Measurements from ENCODE around the gene SIGLECL1. TPM values are rescaled to one million over a fixed set of nuclear protein-coding genes. Genes with fewer than 3 reads are reported as not detected.

The SIGLECL1 gene
- total RNA-seq, 4 donors from 2014 or later, result not detected

DNA sequence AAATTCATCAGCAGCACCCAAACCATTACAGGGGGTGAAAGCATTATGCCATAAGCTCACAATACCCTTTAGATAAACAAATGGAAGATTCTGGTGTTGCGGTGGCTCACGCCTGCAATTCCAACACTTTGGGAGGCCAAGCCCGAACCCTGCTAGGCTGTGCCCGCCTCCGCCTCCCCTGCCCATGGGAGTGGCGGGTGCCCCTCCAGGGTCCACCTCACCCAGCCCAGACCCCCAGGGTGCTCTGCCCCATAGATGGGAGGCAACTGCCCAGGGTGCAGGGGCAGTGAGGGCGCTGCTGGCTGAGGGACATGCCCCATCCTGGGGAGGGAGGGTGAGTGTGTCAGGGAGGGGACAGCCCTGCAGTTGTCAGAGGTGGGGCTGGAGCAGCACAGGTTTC lies 10.0 kb upstream of the SIGLECL1 start:
- WGBS, 2 donors (ENCODE audit: low coverage in 1 of 2), result 93 to 100% methylated on average over 1 to 3 of the region's 7 CpGs
- Histone ChIP-seq H3K4me3 (no peak overlapping the region), H3K27me3 (peaks cover 32% of the 10 kb centered on the region), H3K4me1 (no peaks in the 10 kb centered on the region), H3K36me3 (no peaks in the 10 kb centered on the region), H3K9me3 (peaks cover 0 to 8% (median 0%) of the 10 kb centered on the region in 3 donors), H3K27ac (no peak overlapping the region)
- TF ChIP-seq POLR2AphosphoS5 (IDR thresholded peaks at IDR 0.05), result no peak
- no peak for ATAC-seq

GRCh38 chr19:51242881-51243630 lies 7.8 kb upstream of the SIGLECL1 start:
- peaks cover 0 to 8% (median 0%) of the 10 kb centered on the region in 3 donors for H3K9me3 ChIP-seq
- H3K4me3 ChIP-seq, result no peak overlapping the region
- ATAC-seq, result no peak
- H3K4me1 ChIP-seq, result no peaks in the 10 kb centered on the region
- no peaks in the 10 kb centered on the region for H3K36me3 ChIP-seq
- H3K27ac ChIP-seq, result no peak overlapping the region
- 53 to 74% methylated on average over 6 to 7 of the region's 8 CpGs for WGBS, 2 donors (ENCODE audit: low coverage in 1 of 2)
- TF ChIP-seq POLR2A (IDR thresholded peaks at IDR 0.05) (no peak), POLR2AphosphoS5 (IDR thresholded peaks at IDR 0.05) (no peak), EP300 (IDR thresholded peaks at IDR 0.05) (no peak), CTCF (IDR thresholded peaks at IDR 0.05) (no peak)
- H3K27me3 ChIP-seq, result peaks cover 26% of the 10 kb centered on the region

- WGBS, 2 donors (ENCODE audit: low coverage in 1 of 2), result 68 to 75% methylated on average over 5 of the region's 5 CpGs
- Histone ChIP-seq H3K9me3 (peaks cover 0 to 8% (median 0%) of the 10 kb centered on the region in 3 donors), H3K36me3 (no peaks in the 10 kb centered on the region), H3K4me1 (no peaks in the 10 kb centered on the region), H3K27ac (no peak overlapping the region), H3K4me3 (no peak overlapping the region), H3K27me3 (peaks cover 30% of the 10 kb centered on the region)
- ATAC-seq, result no peak
- no peak for TF ChIP-seq POLR2AphosphoS5 (IDR thresholded peaks at IDR 0.05)
- no peak for TF ChIP-seq POLR2A (IDR thresholded peaks at IDR 0.05)
- no peak for TF ChIP-seq EP300 (IDR thresholded peaks at IDR 0.05)
- TF ChIP-seq CTCF (IDR thresholded peaks at IDR 0.05), result no peak
These were observed 4.7 kb upstream of the SIGLECL1 start for GRCh38 chr19:51246164-51246552.

GRCh38 chr19:51247972-51248590 lies 2.8 kb upstream of the SIGLECL1 start:
- H3K27me3 ChIP-seq, result peaks cover 30% of the 10 kb centered on the region
- no peaks in the 10 kb centered on the region for H3K36me3 ChIP-seq
- WGBS, 2 donors (ENCODE audit: low coverage in 1 of 2), result 60% methylated on average over 7 of the region's 7 CpGs; no CpG with 5 or more reads in 1 of the 2 donors
- H3K9me3 ChIP-seq, result no peaks in the 10 kb centered on the region
- no peaks in the 10 kb centered on the region for H3K4me1 ChIP-seq
- no peak for TF ChIP-seq POLR2A (IDR thresholded peaks at IDR 0.05)
- TF ChIP-seq CTCF (IDR thresholded peaks at IDR 0.05), result no peak
- no peak for TF ChIP-seq POLR2AphosphoS5 (IDR thresholded peaks at IDR 0.05)
- no peak for TF ChIP-seq EP300 (IDR thresholded peaks at IDR 0.05)
- H3K4me3 ChIP-seq, result no peak overlapping the region
- no peak for ATAC-seq
- no peak overlapping the region for H3K27ac ChIP-seq

GRCh38 chr19:51251468-51251820 lies 564 bp downstream of the SIGLECL1 start:
- no peak overlapping the region for H3K27ac ChIP-seq
- TF ChIP-seq CTCF (IDR thresholded peaks at IDR 0.05), result no peak
- TF ChIP-seq EP300 (IDR thresholded peaks at IDR 0.05), result no peak
- TF ChIP-seq POLR2A (IDR thresholded peaks at IDR 0.05), result no peak
- TF ChIP-seq POLR2AphosphoS5 (IDR thresholded peaks at IDR 0.05), result no peak
- no peaks in the 10 kb centered on the region for H3K9me3 ChIP-seq
- no peak for ATAC-seq
- WGBS, 2 donors (ENCODE audit: low coverage in 1 of 2), result 71 to 90% methylated on average over 5 to 8 of the region's 9 CpGs
- no peaks in the 10 kb centered on the region for H3K4me1 ChIP-seq
- H3K27me3 ChIP-seq, result peaks cover 33% of the 10 kb centered on the region
- no peak overlapping the region for H3K4me3 ChIP-seq
- H3K36me3 ChIP-seq, result no peaks in the 10 kb centered on the region

Measured in gastroesophageal sphincter (tissue), 4 donors.